Stomach (tissue), 9 donors: Measurements from ENCODE around the gene SNCA. TPM values are rescaled to one million over a fixed set of nuclear protein-coding genes. Genes with fewer than 3 reads are reported as not detected.
A peak's percentile ranks its signal among the peaks of the same experiment; 100 is the strongest.

Experiments used
- DNase-seq, 2 donors: peaks; one replicate each; pipeline versions ENCODE4 v3.0.0 to v3.0.0-alpha.2; 2013 to 2019
- H3K27ac ChIP-seq, 5 donors: fragments of 200-600 bp in 4 of 5; sonication (generic) in 4 of 5; one replicate each; pipeline ENCODE4 v1.5.1; 2013 to 2019; ENCODE audit warnings: mild to moderate bottlenecking in 1 of 5, moderate library complexity in 1 of 5
- H3K27me3 ChIP-seq, 3 donors: fragments of 200-600 bp; sonication (generic); one replicate each; pipeline ENCODE4 v1.5.1; 2017 to 2019; ENCODE audit warnings: mixed run types in 1 of 3
- H3K36me3 ChIP-seq, 4 donors: fragments of 200-600 bp; sonication (generic); 1 replicate in 3 of 4; 2 replicates in 1 of 4; pipeline ENCODE4 v1.5.1; 2016 to 2019
- H3K4me1 ChIP-seq, 4 donors: fragments of 200-600 bp; sonication (generic); one replicate each; pipeline ENCODE4 v1.5.1; 2016 to 2019
- H3K4me3 ChIP-seq, 4 donors: fragments of 200-600 bp; sonication (generic) in 3 of 4; one replicate each; pipeline ENCODE4 v1.5.1; 2016 to 2019; ENCODE audit warnings: mild to moderate bottlenecking in 1 of 4
- H3K9me3 ChIP-seq, 4 donors: fragments of 200-600 bp; sonication (generic); one replicate each; pipeline ENCODE4 v1.5.1; 2016 to 2019
- EP300 ChIP-seq: sonication (generic); formaldehyde crosslinking; IDR thresholded peaks from one replicate; pipeline ENCODE4 v1.6.1; 2017; ENCODE audit warnings: antibody characterized with exemption
- POLR2A ChIP-seq, 4 donors: fragments of 450-650 bp; IDR thresholded peaks; one replicate each; pipeline ENCODE4 v1.6.1; 2016; ENCODE audit warnings: antibody characterized with exemption in 4 of 4, control low read depth in 2 of 4, mild to moderate bottlenecking in 1 of 4, moderate library complexity in 1 of 4
- POLR2AphosphoS5 ChIP-seq, 3 donors: sonication (generic); formaldehyde crosslinking; IDR thresholded peaks; one replicate each; pipeline ENCODE4 v1.6.1; 2016; ENCODE audit warnings: antibody characterized with exemption in 3 of 3
- WGBS, 5 donors: extraction: QIAGEN DNeasy Blood & Tissue Kit in 3 of 5; methylation state at CpG; one replicate each; pipeline versions ENCODE4 v1.1.5 to v1.1.7; 2013 to 2018; 5-methylcytosine and 5-hydroxymethylcytosine counted together
- intact Hi-C: fragments of 100-400 bp; cut with DNase I; formaldehyde crosslinking; loops from one replicate; pipeline ENCODE4 v1.15.1; 2023; ENCODE audit warnings: low total_unique reads
- polyA plus RNA-seq, 3 donors: library from polyadenylated mRNA; stranded (reverse); fragments of 200-250 nt; gene quantifications; one replicate each; pipeline ENCODE4 v1.2.3, GENCODE V29; 2013
- total RNA-seq, 5 donors: library from RNA; depleted of rRNA; stranded (reverse); fragments of >200 nt; gene quantifications; one replicate each; pipeline versions ENCODE4 v1.1.0 to v1.2.3, GENCODE V29; 2014 to 2016
- TF ChIP-seq, protein P1 (sequence below), 7 experiments: fragments of 450-650 bp in 4 of 7; fragments of 200-600 bp in 3 of 7; sonication (generic) in 3 of 7; IDR thresholded peaks; one replicate each; pipeline ENCODE4 v1.5.1; 2016 to 2019; ENCODE audit warnings: antibody characterized with exemption in 7 of 7, control low read depth in 2 of 7, mild to moderate bottlenecking in 1 of 7
- donor health status: healthy with polysubstance abuse.
- donor health status: Bipolar disorder and iron deficiency.
- donor health status: healthy.

SNCA gene
- total and polyA plus RNA-seq, 8 donors = 0.58 to 152 (median 5.8) TPM; not detected in 2

DNA sequence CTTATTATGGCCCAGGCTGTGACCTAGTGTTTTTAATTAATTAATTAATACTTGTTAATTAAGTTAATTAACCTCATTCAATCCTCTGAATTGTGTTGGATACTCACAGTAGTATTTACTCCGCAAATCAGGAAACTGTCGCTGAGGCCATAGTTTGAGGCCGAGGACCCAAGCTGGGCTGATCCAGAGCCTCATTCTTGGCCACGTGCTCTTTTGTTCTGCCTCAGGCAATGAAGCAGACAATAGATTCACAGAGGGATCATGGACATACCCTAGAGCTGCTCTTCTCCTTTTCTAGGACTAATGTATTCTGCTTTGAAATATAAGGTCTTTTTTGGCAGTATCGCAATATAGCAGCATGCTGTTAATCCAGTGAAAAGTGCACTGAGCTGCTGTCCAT, 24.0 kb upstream of the SNCA start:
- TF ChIP-seq EP300 = no peak
- Histone ChIP-seq H3K4me1 (no peaks in the 10 kb centered on the region), H3K27me3 (no peaks in the 10 kb centered on the region), H3K4me3 (no peak overlapping the region), H3K27ac (no peak overlapping the region), H3K36me3 (no peaks in the 10 kb centered on the region), H3K9me3 (peaks cover 0 to 7% (median 0%) of the 10 kb centered on the region in 4 donors)
- 85 to 94% (median 92%) methylated on average over 5 of the region's 5 CpGs for WGBS, 5 donors
- intact Hi-C loops = no loop called here
- DNase-seq = no peak

DNA sequence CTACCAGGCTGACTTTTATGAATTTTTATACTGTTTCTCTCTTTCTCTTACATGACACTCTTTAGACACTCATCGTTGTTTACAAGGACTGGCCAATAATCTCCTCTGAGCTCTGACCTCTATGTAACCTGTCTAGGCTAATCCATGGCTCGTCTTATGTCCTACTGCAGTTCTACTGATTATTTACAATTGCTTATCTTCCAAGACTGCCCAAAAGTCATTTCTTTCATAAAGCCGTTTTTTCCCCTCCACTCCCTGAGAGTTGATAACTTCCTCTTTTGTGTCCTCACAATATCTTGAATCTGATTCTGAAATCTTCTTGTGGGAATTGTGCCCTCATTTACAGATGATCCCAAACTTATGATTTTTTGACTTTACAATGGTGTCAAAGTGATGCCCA, 18.3 kb upstream of the SNCA start:
- H3K4me3 ChIP-seq = no peak overlapping the region
- no peaks in the 10 kb centered on the region for H3K27me3 ChIP-seq
- H3K9me3 ChIP-seq = peaks cover 0 to 10% (median 2%) of the 10 kb centered on the region in 4 donors
- no peak overlapping the region for H3K27ac ChIP-seq
- H3K4me1 ChIP-seq = no peaks in the 10 kb centered on the region
- DNase-seq = no peak
- TF ChIP-seq POLR2AphosphoS5 (IDR thresholded peaks at IDR 0.05) (no peak), POLR2A (IDR thresholded peaks at IDR 0.05) (no peak), EP300 (no peak)
- TF ChIP-seq, protein P1, sequence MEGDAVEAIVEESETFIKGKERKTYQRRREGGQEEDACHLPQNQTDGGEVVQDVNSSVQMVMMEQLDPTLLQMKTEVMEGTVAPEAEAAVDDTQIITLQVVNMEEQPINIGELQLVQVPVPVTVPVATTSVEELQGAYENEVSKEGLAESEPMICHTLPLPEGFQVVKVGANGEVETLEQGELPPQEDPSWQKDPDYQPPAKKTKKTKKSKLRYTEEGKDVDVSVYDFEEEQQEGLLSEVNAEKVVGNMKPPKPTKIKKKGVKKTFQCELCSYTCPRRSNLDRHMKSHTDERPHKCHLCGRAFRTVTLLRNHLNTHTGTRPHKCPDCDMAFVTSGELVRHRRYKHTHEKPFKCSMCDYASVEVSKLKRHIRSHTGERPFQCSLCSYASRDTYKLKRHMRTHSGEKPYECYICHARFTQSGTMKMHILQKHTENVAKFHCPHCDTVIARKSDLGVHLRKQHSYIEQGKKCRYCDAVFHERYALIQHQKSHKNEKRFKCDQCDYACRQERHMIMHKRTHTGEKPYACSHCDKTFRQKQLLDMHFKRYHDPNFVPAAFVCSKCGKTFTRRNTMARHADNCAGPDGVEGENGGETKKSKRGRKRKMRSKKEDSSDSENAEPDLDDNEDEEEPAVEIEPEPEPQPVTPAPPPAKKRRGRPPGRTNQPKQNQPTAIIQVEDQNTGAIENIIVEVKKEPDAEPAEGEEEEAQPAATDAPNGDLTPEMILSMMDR (IDR thresholded peaks at IDR 0.05) = no peak
- intact Hi-C loops = no loop called here
- WGBS, 5 donors = 47 to 63% (median 51%) methylated on average over 3 of the region's 3 CpGs
- no peaks in the 10 kb centered on the region for H3K36me3 ChIP-seq

DNA sequence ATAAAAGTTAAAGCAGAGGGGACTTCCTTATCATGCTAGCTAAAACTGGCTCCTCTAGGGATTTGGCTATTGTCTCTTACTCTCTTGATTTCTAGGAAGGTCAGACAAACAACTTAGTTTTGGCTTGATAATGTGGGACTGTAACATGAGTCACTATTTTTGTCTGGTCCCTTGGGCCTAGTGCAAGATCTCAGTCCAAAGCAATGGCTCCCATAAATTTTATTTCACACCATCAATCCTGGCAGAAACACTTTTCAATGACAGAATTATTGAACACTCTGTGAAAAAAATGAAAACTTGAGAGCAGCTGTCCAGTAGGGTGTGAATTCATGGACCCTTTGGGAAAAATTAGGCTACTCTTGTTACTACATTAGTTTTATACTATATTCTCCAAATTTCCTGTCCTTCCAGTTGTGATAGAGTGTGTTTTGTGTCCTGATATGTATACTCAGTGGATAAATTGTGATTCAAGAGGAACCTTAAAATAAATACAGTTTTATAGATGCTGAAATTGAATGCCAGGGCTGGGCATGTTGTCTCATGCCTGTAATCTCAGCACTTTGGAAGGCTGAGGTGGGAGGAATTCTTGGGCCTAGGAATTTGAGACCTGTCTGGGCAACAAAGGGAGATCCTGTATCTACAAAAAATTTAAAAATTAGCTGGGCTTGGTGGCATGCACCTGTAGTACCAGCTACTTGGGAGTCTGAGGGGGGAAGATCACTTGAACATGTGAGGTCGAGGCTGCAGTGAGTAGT, 10.8 kb upstream of the SNCA start:
- H3K4me3 ChIP-seq = no peak overlapping the region
- intact Hi-C loops = no loop called here
- 89 to 96% (median 93%) methylated on average over 1 of the region's 1 CpG for WGBS, 5 donors
- TF ChIP-seq EP300 = no peak
- TF ChIP-seq, protein P1 (IDR thresholded peaks at IDR 0.05) = no peak
- TF ChIP-seq POLR2A (IDR thresholded peaks at IDR 0.05) = no peak
- TF ChIP-seq POLR2AphosphoS5 (IDR thresholded peaks at IDR 0.05) = no peak
- H3K27me3 ChIP-seq = no peaks in the 10 kb centered on the region
- H3K4me1 ChIP-seq = no peaks in the 10 kb centered on the region
- H3K9me3 ChIP-seq = peaks cover 0 to 19% (median 5%) of the 10 kb centered on the region in 4 donors
- no peak for DNase-seq
- H3K36me3 ChIP-seq = no peaks in the 10 kb centered on the region
- no peak overlapping the region for H3K27ac ChIP-seq

DNA sequence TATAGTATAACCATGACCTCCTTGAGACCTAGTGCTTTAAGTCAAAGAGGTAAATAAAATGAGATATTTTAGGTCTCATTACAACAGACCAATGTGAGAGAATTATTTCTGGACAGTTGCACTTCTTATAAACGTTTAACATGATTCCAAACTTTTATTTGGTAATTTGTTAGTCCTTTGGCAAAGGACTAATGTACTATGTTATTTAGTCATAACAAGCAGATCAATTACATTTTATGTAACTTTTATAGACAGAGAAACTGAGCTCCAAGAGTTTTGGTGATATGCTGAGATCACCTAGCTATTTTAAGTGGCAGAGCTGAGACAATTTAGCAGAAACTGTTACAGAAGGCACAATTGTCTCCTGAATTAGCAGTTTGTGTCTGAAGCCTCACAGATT, 2.6 kb upstream of the SNCA start:
- Histone ChIP-seq H3K4me1 (peaks cover 15 to 25% (median 19%) of the 10 kb centered on the region in 4 donors), H3K9me3 (no peaks in the 10 kb centered on the region), H3K4me3 (no peak overlapping the region), H3K27ac (no peak overlapping the region), H3K36me3 (no peaks in the 10 kb centered on the region), H3K27me3 (peaks cover 0 to 67% (median 40%) of the 10 kb centered on the region in 3 donors)
- TF ChIP-seq EP300 (no peak), POLR2A (IDR thresholded peaks at IDR 0.05) (no peak), POLR2AphosphoS5 (IDR thresholded peaks at IDR 0.05) (no peak)
- TF ChIP-seq, protein P1 (IDR thresholded peaks at IDR 0.05) = no peak
- intact Hi-C loops = no loop called here
- no peak for DNase-seq
- WGBS, 5 donors = 56 to 80% (median 73%) methylated on average over 1 of the region's 1 CpG

DNA sequence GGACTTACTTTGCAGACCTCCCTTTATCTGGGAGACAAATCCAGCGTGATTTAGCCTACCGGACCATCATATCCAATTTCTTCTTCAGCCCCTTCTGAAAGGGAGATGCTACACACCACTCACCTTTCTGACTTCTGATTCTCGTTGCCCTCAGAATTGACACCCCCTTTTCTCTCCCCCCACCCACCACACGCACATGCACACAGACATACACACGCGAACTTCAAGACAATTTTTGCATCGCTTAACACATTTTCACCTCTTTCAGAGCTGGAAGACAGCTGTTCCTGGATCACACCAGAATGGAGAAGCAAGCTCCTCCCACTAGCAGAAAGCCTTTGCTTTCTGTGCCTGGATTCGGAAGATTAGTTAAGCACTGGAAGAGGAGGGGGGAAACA, 1.0 kb upstream of the SNCA start:
- WGBS, 5 donors = 2 to 5% (median 3%) methylated on average over 8 of the region's 8 CpGs
- H3K27ac ChIP-seq = peak overlapping the region in 1 of 5 donors; percentile 70
- intact Hi-C loops = no loop called here
- peaks cover 15 to 25% (median 19%) of the 10 kb centered on the region in 4 donors for H3K4me1 ChIP-seq
- no peak for TF ChIP-seq POLR2AphosphoS5 (IDR thresholded peaks at IDR 0.05)
- no peak for TF ChIP-seq POLR2A (IDR thresholded peaks at IDR 0.05)
- TF ChIP-seq, protein P1 (IDR thresholded peaks at IDR 0.05) = no peak
- no peak for TF ChIP-seq EP300
- no peaks in the 10 kb centered on the region for H3K36me3 ChIP-seq
- H3K4me3 ChIP-seq = peak overlapping the region; percentile 50 to 71 (median 62)
- H3K9me3 ChIP-seq = no peaks in the 10 kb centered on the region
- peak in 1 of 2 donors; percentile 49 for DNase-seq
- peaks cover 0 to 67% (median 40%) of the 10 kb centered on the region in 3 donors for H3K27me3 ChIP-seq
